OCI-LY1 (cell line): ENCODE measurements around the gene STX18.

ENCODE experiments used
- H2AFZ ChIP-seq: fragments of 200-600 bp; sonication (generic), shearing (Covaris generic); 2 replicates; pipeline ENCODE4 v1.6.0; 2014; ENCODE audit warnings: antibody characterized with exemption, mild to moderate bottlenecking, low read length
- H3F3A ChIP-seq: fragments of 200-600 bp; sonication (generic), shearing (Covaris generic); 2 replicates; pipeline ENCODE4 v1.6.0; 2014; ENCODE audit warnings: mild to moderate bottlenecking, antibody characterized with exemption, low read length, moderate library complexity; ENCODE audit not compliant: insufficient read depth
- H3K27ac ChIP-seq: fragments of 200-600 bp; sonication (generic); 2 replicates; pipeline ENCODE4 v1.5.1; 2014; ENCODE audit warnings: low read length, mixed run types, mild to moderate bottlenecking, low read depth; ENCODE audit not compliant: poor library complexity, severe bottlenecking
- H3K27me3 ChIP-seq: fragments of 200-600 bp; sonication (generic); 2 replicates; pipeline ENCODE4 v1.6.0; 2014; ENCODE audit warnings: antibody characterized with exemption, mild to moderate bottlenecking, low read length, moderate library complexity; ENCODE audit not compliant: insufficient read depth
- H3K36me3 ChIP-seq: fragments of 200-600 bp; sonication (generic); 2 replicates; pipeline ENCODE4 v1.6.1; 2014; ENCODE audit warnings: mild to moderate bottlenecking, antibody characterized with exemption, low read length, moderate library complexity, mixed read lengths; ENCODE audit not compliant: insufficient read depth
- H3K4me1 ChIP-seq: fragments of 200-600 bp; sonication (generic); 2 replicates; pipeline ENCODE4 v1.5.1; 2014; ENCODE audit warnings: mild to moderate bottlenecking, low read length, moderate library complexity; ENCODE audit not compliant: insufficient read depth, severe bottlenecking
- H3K4me2 ChIP-seq: fragments of 200-600 bp; sonication (generic), shearing (Covaris generic); 2 replicates; pipeline ENCODE4 v1.6.1; 2014; ENCODE audit warnings: low read length
- H3K4me3 ChIP-seq: fragments of 200-600 bp; sonication (generic); 2 replicates; pipeline ENCODE4 v1.5.1; 2014; ENCODE audit warnings: low read length, low read depth, mild to moderate bottlenecking, mixed read lengths; ENCODE audit not compliant: poor library complexity, severe bottlenecking
- H3K79me2 ChIP-seq: fragments of 200-600 bp; shearing (Covaris generic); 2 replicates; pipeline ENCODE4 v1.6.1; 2016; ENCODE audit warnings: mixed run types, low read length, mixed read lengths; ENCODE audit not compliant: insufficient read depth
- H3K9ac ChIP-seq: fragments of 200-600 bp; sonication (generic), shearing (Covaris generic); 2 replicates; pipeline ENCODE4 v1.6.1; 2014; ENCODE audit warnings: mild to moderate bottlenecking, low read length, mixed read lengths
- H3K9me2 ChIP-seq: fragments of 200-600 bp; sonication (generic), shearing (Covaris generic); 2 replicates; pipeline ENCODE4 v1.6.1; 2014; ENCODE audit warnings: low read depth, mild to moderate bottlenecking, low read length, mixed read lengths
- H3K9me3 ChIP-seq: fragments of 200-600 bp; shearing (Covaris generic); 2 replicates; pipeline ENCODE4 v1.6.1; 2014; ENCODE audit warnings: low read length, mixed read lengths
- H4K20me1 ChIP-seq: fragments of 200-600 bp; sonication (generic), shearing (Covaris generic); 2 replicates; pipeline ENCODE4 v1.6.0; 2016; ENCODE audit warnings: mild to moderate bottlenecking, low read length; ENCODE audit not compliant: insufficient read depth
- CTCF ChIP-seq: fragments of 200-600 bp; sonication (generic), shearing (Covaris generic); IDR thresholded peaks from 2 replicates; pipeline ENCODE4 v1.5.1; 2017; ENCODE audit warnings: mild to moderate bottlenecking, antibody characterized with exemption, low read length, moderate library complexity, mixed read lengths
- EZH2 ChIP-seq: fragments of 200-600 bp; sonication (generic), shearing (Covaris generic); IDR thresholded peaks from 2 replicates; pipeline ENCODE4 v1.8.0; 2017; ENCODE audit warnings: borderline replicate concordance, mixed run types, mild to moderate bottlenecking, antibody characterized with exemption, low read length, moderate library complexity, mixed read lengths

The STX18 gene

GRCh38 chr4:4387531-4388310 is 154.1 kb downstream of the STX18 start:
- H3K4me3 ChIP-seq, result peak overlapping the region; percentile 89

GRCh38 chr4:4386736-4387392 is 155.0 kb downstream of the STX18 start, which contains the start of gene NSG1:
NSG1 (plus strand) TSS chr4:4387102; CDS start chr4:4387630, 528 bp downstream.
- peak within 1 kb of the TSS; percentile 78 for H3K27ac ChIP-seq
- H4K20me1 ChIP-seq, result no peaks in the 10 kb centered on the region
- H3K4me2 ChIP-seq, result peak within 1 kb of the TSS; percentile 71
- no peak within 1 kb of the TSS for H2AFZ ChIP-seq
- H3K27me3 ChIP-seq, result no peaks in the 10 kb centered on the region
- H3K79me2 ChIP-seq, result no peaks in the 10 kb centered on the region
- TF ChIP-seq EZH2, result no peak
- TF ChIP-seq CTCF, result no peak
- H3K4me1 ChIP-seq, result peaks cover 37% of the 10 kb centered on the region
- H3F3A ChIP-seq, result no peaks in the 10 kb centered on the region
- H3K9me3 ChIP-seq, result no peaks in the 10 kb centered on the region
- H3K4me3 ChIP-seq, result peak within 1 kb of the TSS; percentile 89
- H3K36me3 ChIP-seq, result peaks cover 27% of the 10 kb centered on the region
- no peaks in the 10 kb centered on the region for H3K9me2 ChIP-seq
- peak within 1 kb of the TSS; percentile 74 for H3K9ac ChIP-seq

More at GRCh38 chr4:4387531-4388310, 154.1 kb downstream of the STX18 start:
- no peaks in the 10 kb centered on the region for H3F3A ChIP-seq
- no peaks in the 10 kb centered on the region for H3K9me3 ChIP-seq
- no peaks in the 10 kb centered on the region for H3K79me2 ChIP-seq
- no peaks in the 10 kb centered on the region for H3K9me2 ChIP-seq
- H3K4me2 ChIP-seq, result peak overlapping the region; percentile 71
- no peak for TF ChIP-seq EZH2
- TF ChIP-seq CTCF, result no peak
- H2AFZ ChIP-seq, result no peak overlapping the region
- H3K4me1 ChIP-seq, result peaks cover 37% of the 10 kb centered on the region
- H3K9ac ChIP-seq, result peak overlapping the region; percentile 74
- H3K27ac ChIP-seq, result peak overlapping the region; percentile 78
- peaks cover 36% of the 10 kb centered on the region for H3K36me3 ChIP-seq
- no peaks in the 10 kb centered on the region for H4K20me1 ChIP-seq
- H3K27me3 ChIP-seq, result no peaks in the 10 kb centered on the region

GRCh38 chr4:4386296-4386735 is 155.5 kb downstream of the STX18 start:
- Histone ChIP-seq H3K36me3 (peaks cover 22% of the 10 kb centered on the region; the same call in 1 of the 2 replicates), H3K9me3 (no peaks in the 10 kb centered on the region), H3K27me3 (no peaks in the 10 kb centered on the region), H4K20me1 (no peaks in the 10 kb centered on the region), H3F3A (no peaks in the 10 kb centered on the region), H3K9ac (peak overlapping the region; percentile 74), H3K4me1 (peaks cover 37% of the 10 kb centered on the region), H3K4me2 (peak overlapping the region; percentile 71), H3K79me2 (no peaks in the 10 kb centered on the region), H2AFZ (no peak overlapping the region), H3K9me2 (no peaks in the 10 kb centered on the region), H3K27ac (peak overlapping the region; percentile 78), H3K4me3 (peak overlapping the region; percentile 89)
- TF ChIP-seq CTCF, result no peak
- no peak for TF ChIP-seq EZH2
